NCI-H1930 (cell line): ENCODE measurements around the gene TMEM92.
A peak's percentile ranks its signal among the peaks of the same experiment; 100 is the strongest.

Source experiments
- DNase-seq, 2 experiments: peaks; one replicate each; lab custom pipeline; 2025; lab: John Stamatoyannopoulos, UW

Gene TMEM92

DNA sequence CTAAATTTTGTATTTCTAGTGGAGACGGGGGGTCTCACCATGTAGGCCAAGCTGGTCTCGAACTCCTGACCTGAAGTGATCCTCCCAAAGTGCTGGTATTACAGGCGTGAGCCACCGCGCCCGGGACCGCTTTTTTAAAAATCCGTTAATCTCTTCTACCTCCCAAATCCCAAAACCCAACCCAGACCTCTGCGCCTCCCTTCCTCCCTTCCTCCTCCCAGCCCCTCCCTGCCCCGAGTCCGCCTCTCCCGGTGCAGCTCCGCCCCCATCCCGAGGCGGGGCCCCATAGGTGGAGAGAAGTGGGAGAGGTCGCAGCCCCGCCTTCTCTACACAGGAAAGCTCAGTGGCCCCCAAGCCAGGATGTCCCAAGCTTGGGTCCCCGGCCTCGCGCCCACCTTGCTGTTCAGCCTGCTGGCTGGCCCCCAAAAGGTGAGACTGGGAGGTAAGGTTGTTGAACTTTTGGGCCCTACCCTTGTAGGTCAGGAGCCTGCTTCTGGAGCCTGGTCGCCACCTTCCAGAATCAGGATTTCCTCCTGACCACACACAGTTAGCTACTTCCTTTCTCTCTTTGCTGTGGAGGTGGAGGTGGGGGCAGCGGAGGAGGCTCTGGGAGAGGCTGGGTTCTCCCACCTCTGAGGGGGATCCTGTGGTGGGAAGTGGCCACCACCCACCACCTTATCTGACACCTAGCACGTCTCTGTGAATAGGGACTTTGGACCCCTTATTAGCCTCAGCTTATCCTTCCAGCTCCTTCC lies at the start of gene TMEM92:
Gene TMEM92, plus strand, starts transcription at position 325 of the 755 bp plus-strand sequence. Its CDS starts 36 bp downstream, at position 361.
- peak in 1 of 2 experiments; percentile 11 for DNase-seq

DNA sequence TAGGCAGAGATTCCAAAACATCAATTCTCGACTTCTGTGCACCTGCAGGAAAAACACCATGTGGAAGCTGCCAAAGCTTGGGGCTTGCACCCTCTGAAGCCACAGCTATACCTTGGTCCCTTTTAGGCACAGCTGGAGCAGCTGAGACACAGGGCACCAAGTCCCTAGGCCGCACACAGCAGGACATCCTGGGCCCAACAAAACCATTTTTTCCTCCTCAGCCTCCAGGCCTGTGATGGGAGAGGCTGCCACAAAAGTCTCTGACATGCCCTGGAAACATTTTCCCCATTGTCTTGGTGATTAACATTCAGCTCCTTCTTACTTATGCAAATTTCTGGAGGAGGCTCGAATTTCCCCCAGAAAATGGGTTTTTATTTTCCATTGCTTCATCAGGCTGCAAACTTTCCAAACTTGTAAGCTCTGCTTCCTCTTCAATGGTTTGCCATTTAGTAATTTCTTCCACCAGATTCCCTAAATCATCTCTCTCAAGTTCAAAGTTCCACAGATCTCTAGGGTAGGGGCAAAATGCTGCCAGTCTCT lies 48.5 kb upstream of the TMEM92 start:
- DNase-seq: no peak

DNA sequence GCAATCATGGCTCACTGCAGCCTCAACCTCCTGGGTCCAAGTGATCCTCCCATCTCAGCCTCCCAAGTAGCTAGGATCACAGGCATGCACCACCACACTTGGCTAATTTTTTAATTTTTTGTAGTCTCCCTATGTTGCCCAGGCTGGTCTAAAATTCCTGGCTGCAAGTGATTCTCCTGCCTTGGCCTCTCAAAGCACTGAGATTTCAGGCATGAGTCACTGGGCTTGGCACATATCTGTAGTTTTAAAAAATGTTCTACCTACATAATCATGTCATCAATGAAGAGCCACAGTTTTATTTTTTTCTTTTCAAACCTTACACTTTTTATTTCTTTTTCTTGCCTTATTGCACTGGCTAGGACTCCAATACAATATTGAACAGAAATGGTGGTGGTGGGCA lies 39.7 kb upstream of the TMEM92 start:
- DNase-seq: no peak

DNA sequence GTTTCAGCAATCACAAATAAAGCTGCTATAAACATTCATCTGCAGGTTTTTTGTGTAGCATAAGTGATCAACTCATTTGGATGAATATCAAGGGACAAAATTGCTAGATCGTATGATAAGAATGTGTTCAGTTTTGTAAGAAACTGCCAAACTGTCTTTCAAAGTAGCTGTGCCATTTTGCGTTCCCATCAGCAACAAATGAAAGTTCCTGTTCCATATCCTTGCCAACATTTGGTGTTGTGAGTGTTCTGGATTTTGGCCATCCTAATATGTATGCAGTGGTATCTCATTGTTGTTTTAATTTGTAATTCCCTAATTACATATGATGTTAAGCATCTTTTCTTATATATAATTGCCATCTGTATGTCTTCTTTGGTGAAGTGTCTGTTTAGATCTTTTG lies 36.4 kb upstream of the TMEM92 start:
- no peak for DNase-seq

DNA sequence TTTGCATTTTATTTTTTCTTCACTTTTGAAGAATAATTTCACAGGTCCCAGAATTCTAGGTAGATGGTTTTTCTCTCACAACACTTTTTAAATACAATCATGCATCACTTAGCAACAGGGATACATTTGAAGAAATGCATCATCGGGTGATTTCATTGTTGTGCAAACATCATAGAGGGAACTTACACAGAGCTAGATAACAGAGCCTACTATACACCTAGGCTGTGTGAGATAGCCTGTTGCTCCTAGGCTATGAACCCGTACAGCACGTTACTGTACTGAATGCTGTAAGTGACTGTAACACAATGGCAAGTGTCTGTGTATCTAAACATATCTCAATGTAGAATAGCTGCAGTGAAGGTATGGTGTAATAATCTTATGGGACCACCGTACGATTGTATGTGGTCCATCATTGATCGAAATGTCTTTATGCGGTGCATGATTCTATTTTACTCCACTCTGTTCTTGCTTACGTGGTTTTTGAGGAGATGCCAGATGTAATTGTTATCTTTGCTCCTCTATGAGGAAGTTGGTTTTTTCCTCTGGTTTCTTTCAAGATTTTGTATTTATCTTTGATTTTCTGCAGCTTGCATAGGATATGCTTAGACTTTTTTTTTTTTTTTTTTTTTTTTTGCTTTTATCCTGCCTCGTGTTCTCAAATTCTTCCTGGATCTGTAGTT lies 35.5 kb upstream of the TMEM92 start:
- no peak for DNase-seq

DNA sequence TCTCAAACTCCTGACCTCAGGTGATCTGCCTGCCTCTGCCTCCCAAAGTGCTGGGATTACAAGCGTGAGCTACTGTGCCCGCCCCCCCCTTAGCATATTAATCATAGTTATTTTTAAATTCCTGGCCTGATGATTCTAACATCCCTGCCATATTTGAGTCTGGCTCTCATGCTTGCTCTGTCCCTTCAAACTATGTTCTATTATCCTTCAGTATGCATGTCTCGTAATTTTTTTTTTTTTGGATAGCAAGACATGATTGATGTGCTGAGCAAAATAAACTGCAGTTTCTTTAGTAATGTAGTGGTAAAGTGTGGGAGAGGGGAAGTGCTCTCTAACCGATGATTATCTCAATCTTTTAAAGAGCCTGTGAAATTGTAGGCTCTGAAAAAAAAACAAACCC lies 34.3 kb upstream of the TMEM92 start:
- no peak for DNase-seq

DNA sequence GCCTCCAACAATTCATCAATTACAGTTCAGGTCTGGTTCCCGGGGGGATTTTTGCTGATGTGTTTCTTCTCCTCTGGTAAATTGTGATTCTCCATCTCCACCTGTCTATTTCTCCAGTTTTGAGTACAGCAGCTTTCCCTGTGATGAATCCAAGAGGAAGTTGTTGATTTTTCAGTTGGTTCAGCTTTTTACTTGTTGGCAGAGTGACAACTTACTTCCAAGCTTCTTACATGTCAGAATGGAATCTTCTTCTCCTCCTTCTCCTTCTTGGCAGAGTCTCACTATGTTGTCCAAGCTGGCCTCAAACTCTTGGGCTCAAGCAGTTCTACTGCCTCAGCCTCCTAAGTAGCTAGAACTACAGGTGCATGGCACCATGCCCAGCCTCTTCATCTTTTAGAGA lies 33.4 kb upstream of the TMEM92 start:
- no peak for DNase-seq

DNA sequence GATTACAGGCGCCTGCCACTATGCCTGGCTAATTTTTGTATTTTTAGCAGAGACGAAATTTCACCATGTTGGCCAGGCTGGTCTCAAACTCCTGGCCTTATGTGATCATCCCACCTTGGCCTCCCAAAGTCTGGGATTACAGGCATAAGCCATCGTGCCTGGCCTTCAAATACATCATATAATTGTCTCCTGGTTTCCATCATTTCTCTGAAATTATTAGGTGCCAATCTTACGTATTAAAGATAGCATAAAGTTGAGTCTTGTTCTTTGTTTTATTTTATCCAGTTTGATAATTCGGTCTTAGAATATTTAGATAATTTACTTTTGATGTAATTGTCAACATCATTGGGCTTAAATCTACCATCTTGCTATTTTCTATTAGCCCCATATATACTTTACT lies 32.8 kb upstream of the TMEM92 start:
- DNase-seq: no peak

DNA sequence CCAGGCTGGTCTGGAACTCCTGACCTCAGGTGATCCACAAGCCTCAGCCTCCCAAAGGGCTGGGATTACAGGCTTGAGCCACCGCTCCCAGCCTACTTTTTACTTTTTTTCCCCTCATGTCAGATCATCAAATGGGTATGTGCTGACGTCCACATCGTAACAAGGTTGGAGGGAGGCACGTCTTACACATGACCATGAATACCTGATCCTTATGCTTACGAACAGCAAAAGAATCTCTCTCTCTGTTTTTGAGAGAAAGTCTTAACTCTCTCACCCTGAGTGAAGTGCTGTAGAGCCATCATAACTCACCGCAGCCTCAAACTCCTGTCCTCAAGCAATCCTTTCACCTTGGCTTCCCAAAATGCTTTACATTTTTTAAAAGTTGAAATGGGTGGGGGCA lies 29.5 kb upstream of the TMEM92 start:
- no peak for DNase-seq

DNA sequence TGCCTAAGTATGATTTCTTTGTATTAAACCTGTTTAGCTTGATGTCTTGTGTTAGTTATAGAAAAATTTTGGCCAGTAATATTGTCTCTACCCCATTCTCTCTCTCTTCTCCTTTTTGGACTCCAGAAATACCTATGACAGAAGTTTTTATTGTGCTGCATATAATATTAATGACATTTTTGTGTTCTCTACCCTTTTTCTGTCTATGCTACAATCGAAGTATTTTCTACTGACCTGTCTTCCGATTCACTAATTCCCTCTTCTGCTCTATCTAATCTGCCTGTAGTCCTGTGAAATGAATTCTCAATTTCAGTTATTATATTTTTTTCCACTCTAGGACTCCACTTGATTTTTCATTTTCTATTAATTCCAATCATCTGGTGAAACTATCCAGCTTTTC lies 26.0 kb upstream of the TMEM92 start:
- no peak for DNase-seq

DNA sequence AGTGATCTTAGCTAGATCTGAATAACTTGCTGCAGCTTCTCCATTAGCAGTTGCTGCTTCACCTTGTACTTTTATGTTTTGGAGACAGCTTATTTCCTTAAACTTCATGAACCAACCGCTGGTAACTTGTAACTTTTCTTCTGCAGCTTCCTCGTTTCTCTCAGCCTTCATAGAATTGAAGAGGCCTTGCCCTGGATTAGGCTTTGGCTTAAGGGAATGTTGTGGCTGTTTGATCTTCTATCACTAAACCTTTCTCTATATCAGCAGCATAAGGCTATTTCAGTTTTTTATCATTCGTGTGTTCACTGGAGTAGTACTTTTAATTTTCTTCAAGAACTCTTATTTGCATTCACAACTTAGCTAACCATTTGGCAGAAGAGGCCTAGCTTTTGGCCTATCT lies 21.5 kb upstream of the TMEM92 start:
- no peak for DNase-seq

DNA sequence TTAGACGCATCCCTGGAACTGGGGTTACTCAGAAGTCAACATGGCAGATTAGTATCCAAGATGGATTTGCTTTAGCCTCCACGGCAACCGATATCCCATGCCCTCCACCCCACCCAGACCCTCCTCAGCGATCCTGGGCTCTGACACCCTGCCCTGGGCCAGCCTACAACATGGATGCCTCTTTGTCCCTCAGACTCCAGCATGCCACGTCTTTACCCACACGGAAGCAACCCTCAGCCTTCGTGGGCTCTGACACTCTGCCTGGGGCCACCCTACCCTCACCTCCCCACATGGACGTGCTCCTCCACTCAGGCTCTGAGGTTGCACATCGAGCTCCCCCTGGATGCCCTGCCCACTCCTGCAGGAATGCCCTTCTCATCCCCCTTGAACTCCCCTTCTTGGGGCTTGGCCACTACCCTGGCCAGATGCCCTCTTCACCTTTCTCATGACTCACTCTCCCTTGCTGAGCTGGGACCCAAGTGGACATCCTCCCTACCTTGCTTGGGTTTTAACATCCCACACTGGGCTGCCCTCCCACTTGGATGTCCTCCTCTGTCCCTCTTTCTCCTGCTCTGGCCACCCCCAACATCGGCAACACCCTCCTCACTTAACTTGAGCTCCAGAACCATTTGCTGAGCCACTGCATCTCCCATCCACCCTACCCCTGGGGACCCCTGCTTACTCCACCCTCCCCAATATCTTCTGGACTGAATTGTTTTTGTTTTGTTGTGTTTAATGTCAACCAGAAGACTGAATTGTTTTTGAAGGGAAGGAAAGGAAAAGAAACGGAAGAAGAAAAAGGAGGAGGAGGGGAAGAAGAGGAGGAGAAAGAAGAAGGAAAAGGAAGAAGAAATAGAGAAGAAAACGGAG lies 18.3 kb upstream of the TMEM92 start:
- no peak for DNase-seq

DNA sequence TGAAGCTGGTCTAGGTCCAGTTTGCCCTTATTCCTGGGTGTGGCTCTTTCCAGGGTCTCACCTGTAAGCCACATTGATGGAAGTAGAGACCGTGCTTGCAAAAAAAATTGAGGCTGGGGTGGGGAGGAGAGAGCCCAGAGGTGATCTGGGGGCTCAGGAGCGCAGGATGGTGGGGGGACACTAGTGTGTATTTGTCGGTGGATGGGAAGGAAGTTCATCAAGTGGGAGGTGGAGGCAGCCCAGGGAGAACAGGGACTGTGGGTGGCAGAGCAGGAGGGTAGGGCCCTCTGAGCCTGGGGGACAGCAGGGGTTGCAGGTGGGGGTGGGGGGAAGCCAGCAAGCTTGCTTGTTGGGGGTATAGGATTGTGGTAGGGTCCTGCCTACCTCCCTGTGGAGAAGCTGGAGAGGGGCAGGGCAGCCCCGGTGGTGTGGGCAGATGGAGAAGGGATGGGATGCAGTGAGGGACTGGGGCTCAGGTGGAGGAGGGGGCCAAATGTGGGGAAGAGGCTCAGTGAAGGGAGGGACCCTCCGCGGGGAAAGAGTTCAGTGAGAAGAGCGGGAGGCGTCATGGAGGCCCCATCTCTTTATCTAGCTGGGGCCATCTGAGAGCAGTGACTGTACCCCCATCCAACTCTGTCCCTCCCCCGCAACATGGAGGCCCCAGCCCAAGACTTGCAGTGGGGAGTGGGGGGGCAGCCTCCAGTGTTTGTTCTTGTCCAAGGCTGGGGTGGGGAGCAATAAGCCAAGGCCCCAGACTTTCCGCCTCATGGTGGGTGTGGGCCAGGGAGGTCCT lies 17.2 kb upstream of the TMEM92 start:
- no peak for DNase-seq

DNA sequence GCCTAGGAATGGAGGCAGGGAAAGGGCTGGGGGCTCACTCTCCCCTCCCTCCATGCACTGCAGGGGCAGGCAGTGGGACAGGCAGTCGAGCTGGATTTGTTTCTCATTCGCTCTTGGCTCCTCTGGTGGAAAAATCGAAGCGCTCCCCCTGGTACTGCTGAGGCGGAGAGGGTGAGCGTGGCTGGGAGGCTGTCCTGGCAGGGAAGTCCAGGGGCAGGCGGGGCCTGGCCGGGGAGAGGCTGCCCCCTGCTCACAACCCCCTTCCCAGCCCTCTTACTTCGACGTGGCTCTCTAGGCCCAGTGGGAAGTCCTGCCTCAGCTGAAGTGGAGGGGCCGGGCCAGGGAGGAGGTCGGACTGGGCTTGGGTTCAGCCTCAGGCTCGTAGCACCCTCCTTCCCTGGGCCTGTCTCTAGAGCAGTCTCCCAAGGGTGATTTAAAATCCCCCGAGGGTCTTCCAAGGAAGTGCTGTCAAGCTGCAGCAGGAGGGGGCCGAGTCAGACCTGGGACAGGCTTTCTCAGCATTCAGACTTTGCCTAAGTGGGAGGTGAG lies 16.5 kb upstream of the TMEM92 start:
- DNase-seq: no peak

DNA sequence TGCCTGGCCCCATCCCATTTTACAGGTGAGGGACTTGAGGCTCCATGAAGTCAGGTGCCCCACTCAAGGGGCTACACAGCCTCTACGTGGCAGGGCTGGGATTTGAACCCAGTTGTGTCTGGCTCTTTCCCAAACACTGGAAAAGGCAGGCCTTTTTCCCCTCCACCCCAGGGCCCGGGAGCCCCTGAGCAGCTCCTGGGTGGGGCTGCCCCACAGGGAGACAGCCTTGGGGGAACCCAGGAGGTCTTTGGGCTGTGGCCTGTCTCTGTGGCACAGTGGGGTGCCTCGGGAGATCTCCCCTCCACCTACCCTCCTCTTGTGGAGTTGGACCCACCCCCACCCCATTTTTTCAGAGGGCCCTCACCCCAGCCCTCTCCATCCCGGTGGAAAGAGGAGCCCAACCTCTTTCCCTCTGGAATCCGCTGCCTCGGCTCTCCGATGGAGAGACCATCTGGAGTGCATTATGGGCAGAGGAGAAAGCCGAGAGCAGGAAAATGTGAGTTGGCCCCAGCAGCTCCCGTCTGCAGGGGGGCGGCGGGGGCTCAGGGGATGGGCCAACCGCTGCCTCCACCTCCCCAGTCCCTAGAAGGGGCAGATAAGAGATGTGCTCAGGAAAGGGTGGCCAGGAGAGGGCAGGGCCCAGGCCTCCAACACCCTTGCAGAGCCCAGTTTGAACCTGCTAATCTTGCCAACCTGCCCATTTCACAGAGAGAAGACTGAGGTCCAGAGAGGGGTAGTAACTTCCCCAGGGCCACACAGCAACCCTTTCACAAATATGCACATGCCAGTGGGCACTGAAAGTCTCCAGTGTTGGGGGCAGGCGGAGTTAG lies 15.4 kb upstream of the TMEM92 start:
- DNase-seq: no peak

DNA sequence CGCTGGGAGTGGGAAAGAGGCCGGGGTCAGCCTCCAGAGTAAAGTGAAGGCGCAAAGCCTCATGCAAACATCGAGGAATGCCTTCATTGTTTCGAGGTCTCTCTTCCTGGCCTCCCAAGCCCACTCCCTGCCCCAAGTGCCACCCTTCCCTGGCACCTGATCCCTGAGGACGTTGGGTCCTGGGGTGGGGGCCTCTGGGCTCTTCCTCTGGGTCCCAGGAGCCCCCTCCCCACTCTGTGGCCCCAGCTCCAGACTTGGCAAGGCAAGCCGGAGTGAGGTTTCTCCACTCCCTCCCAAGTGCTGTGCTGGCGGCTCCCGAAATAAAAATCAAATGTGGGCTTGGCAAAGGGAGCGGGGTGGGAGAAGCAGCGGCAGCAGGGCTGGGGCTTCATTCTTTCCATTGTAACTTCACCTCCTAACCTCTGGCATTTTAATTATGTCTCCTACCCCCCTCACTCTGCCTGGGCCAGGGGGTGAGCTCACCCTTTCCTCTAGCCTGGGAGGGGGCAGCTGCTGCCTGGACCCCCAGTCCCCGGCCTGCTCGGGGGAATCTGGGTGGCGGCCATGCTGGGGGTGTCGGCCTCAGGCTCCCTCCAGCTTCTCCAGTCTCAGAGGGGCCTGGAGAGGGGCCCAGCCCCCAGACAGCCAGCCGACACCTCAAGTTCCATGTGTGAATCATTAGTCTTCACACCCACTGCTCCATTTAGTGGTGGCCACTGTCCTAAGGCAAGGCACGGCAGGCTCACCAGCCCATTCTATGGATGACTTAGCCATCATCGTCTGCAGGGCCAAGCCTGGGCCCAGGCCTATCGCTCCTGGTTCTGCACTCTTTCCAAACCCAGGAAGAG lies 14.6 kb upstream of the TMEM92 start:
- DNase-seq: no peak

DNA sequence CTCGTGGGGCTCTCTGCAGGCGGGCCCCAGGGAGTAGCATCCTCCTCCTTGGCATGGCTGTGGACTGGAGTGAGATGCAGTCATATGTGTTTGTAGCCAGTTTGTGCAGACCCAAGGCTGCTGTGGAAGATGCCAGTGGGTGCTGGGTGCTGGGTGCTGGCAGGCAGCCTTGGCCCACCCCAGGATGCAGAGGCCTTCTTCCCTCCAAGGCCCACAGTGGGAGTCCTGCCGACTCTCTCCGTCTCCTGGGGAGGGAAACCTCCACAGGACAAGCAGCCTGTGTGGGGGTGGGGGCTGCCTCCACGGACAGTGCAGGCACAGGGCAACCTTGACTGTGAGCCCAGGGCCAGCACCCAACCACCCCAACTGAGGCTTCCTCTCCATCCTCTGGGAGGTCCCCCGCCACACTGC lies 13.8 kb upstream of the TMEM92 start:
- DNase-seq: no peak

DNA sequence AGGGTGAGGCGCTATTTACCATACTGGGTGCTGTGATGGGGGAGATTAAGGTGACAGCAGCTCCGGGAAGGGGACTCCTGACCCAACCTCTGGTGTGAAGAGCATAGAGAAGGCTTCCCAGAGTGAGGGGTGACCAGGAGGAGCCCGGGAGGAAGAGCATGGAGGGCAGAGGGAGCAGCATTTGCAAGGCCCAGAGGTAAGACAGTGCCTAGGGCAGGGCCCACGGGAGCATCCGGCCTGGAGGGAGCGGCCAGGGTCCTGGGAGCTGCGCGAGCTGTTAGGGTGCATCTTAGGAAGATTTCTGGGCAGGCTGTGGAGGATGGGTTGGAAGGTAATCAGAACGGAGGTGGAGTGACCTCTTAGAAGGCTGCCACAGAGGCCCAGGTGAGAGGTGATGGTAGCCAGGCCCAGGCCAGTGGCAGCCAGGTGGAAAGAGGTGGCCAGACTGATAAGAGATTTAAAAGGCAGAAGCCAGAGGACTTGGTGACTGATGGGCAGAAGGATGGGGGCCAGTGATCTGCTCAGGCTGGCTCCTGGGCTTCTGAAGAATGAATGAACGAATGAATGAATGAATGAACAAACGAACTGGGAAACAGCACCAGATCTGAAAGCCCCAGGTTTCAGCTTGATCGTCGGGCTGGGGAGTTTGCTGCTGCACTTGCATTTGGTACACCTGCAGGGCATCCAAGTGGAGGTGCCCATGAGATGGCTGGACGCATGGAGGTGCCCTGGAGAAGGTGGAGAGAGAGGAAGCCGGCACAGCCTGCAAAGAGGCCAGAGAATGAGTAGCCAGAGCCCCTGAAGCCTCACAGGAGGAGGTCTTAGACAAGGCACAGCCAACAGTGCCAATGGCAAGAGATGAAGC lies 13.0 kb upstream of the TMEM92 start:
- no peak for DNase-seq
